BE2C (cell line): ENCODE data around the gene TTC23.
A peak's percentile ranks its signal among the peaks of the same experiment; 100 is the strongest.

Experiments used
- DNase-seq: peaks from one replicate; pipeline ENCODE4 v3.0.0-alpha.2; 2020
- H3K27me3 ChIP-seq: fragments of 250-450 bp; sonication (Bioruptor Pico); 2 replicates; pipeline ENCODE4 v1.5.1; 2020; ENCODE audit warnings: mild to moderate bottlenecking
- H3K36me3 ChIP-seq: fragments of 250-450 bp; sonication (Bioruptor Pico); 2 replicates; pipeline ENCODE4 v1.5.1; 2020; ENCODE audit warnings: mild to moderate bottlenecking
- H3K4me1 ChIP-seq: fragments of 250-450 bp; sonication (Bioruptor Pico); 2 replicates; pipeline ENCODE4 v1.5.1; 2020
- H3K4me3 ChIP-seq: 2 replicates; pipeline ENCODE4 v1.5.1; 2011; ENCODE audit warnings: low read depth, low read length
- H3K9me3 ChIP-seq: fragments of 250-450 bp; sonication (Bioruptor Pico); 2 replicates; pipeline ENCODE4 v1.5.1; 2020
- TF ChIP-seq, protein P1 (sequence below): IDR thresholded peaks from 2 replicates; pipeline ENCODE4 v1.5.1; 2012; ENCODE audit warnings: mild to moderate bottlenecking, low read depth, low read length

TTC23 gene

GRCh38 chr15:99253381-99254090 is 4.2 kb upstream of the TTC23 start:
- TF ChIP-seq, protein P1, sequence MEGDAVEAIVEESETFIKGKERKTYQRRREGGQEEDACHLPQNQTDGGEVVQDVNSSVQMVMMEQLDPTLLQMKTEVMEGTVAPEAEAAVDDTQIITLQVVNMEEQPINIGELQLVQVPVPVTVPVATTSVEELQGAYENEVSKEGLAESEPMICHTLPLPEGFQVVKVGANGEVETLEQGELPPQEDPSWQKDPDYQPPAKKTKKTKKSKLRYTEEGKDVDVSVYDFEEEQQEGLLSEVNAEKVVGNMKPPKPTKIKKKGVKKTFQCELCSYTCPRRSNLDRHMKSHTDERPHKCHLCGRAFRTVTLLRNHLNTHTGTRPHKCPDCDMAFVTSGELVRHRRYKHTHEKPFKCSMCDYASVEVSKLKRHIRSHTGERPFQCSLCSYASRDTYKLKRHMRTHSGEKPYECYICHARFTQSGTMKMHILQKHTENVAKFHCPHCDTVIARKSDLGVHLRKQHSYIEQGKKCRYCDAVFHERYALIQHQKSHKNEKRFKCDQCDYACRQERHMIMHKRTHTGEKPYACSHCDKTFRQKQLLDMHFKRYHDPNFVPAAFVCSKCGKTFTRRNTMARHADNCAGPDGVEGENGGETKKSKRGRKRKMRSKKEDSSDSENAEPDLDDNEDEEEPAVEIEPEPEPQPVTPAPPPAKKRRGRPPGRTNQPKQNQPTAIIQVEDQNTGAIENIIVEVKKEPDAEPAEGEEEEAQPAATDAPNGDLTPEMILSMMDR, result no peak
- Histone ChIP-seq H3K4me3 (no peak overlapping the region), H3K4me1 (no peaks in the 10 kb centered on the region; the same call in 1 of the 2 replicates), H3K27me3 (no peaks in the 10 kb centered on the region), H3K9me3 (no peaks in the 10 kb centered on the region), H3K36me3 (no peaks in the 10 kb centered on the region; the same call in 1 of the 2 replicates)
- no peak for DNase-seq

GRCh38 chr15:99252326-99252725 is 2.9 kb upstream of the TTC23 start:
- Histone ChIP-seq H3K4me1 (no peaks in the 10 kb centered on the region; the same call in 1 of the 2 replicates), H3K9me3 (no peaks in the 10 kb centered on the region), H3K27me3 (no peaks in the 10 kb centered on the region), H3K4me3 (peak overlapping the region; percentile 82), H3K36me3 (no peaks in the 10 kb centered on the region; the same call in 1 of the 2 replicates)
- TF ChIP-seq, protein P1, result no peak
- no peak for DNase-seq

DNA sequence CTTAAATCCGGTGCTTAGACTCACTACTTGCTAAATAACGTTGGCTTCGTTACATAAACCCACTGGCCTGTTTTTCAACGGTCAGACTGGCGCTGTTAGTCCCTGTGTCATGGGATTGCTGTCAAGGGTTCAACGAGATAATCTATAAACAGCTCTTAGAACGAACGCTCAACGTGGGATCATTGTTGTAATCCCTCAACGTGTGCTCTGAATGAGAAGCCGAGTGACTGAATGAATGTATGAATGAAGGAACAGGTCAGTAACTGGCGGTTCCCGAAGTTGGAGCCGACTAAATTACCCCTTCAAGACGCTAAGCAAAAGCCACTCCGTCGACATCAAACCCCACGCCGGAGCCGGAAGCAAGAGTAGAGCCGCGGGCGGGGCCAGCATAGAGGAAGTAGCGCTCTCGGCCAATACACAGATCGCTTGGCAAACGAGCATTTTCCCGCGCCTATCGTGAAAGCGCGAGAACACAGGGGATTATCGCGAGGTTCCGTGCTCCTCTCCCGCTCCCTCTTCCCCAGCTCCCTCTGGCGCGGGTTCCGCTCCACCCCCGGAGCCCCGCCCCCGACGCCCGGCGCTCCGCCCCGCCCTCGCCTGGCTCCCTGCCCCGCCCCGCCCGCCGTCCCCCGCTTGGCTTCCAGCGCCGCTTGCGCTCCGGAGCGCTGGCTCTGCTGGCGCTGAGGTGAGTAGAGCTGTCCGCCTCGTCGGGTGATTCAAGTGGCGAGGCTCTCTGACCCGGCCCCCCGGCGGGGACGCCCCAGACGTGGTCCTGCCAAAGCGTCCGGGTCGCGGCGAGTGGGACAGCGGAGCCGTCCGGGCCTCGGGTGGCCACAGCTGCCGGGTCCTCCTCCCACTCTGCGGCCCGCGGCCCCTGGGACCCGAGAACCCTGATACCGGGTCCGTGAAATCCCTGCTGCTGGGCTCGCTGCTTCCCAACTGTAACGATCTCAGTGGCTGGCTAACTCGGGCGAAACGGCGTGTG is 1.8 kb upstream of the TTC23 start, which contains the start of gene LRRC28:
Gene LRRC28, plus strand, starts transcription at position 625 of the 985 bp plus-strand sequence. CDS start 4,477 bp downstream, outside the sequence.
- TF ChIP-seq, protein P1, result no peak
- peak within 1 kb of the TSS; percentile 82 for H3K4me3 ChIP-seq
- H3K9me3 ChIP-seq, result no peaks in the 10 kb centered on the region
- H3K27me3 ChIP-seq, result no peaks in the 10 kb centered on the region
- no peaks in the 10 kb centered on the region; the same call in 1 of the 2 replicates for H3K4me1 ChIP-seq
- DNase-seq, result peak; percentile 97
- no peaks in the 10 kb centered on the region; the same call in 1 of the 2 replicates for H3K36me3 ChIP-seq

DNA sequence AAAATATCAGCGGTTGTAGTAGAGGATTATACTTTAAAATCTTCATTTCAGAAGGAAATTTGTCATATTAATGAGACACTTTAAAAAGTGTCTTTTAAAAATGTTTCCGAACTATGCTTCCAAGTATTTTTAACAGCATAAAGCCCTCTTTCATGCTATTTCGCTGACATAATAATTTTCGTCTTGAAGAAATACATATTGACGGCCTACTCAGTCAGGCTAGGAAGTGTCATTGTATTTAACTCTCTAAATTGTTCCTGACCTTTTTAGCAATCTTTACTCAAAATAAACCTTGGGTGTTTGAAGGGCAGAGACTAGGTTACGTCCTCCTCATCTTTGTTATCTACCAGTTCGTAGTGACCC is 1.1 kb upstream of the TTC23 start:
- TF ChIP-seq, protein P1, result no peak
- H3K27me3 ChIP-seq, result no peaks in the 10 kb centered on the region
- H3K4me1 ChIP-seq, result no peaks in the 10 kb centered on the region; the same call in 1 of the 2 replicates
- H3K4me3 ChIP-seq, result peak overlapping the region; percentile 71
- DNase-seq, result no peak
- H3K36me3 ChIP-seq, result no peaks in the 10 kb centered on the region; the same call in 1 of the 2 replicates
- H3K9me3 ChIP-seq, result no peaks in the 10 kb centered on the region

GRCh38 chr15:99250001-99250400 is 620 bp upstream of the TTC23 start:
- DNase-seq, result no peak
- H3K4me1 ChIP-seq, result no peaks in the 10 kb centered on the region; the same call in 1 of the 2 replicates
- H3K27me3 ChIP-seq, result no peaks in the 10 kb centered on the region
- TF ChIP-seq, protein P1, result no peak
- no peaks in the 10 kb centered on the region for H3K9me3 ChIP-seq
- no peaks in the 10 kb centered on the region; the same call in 1 of the 2 replicates for H3K36me3 ChIP-seq
- peak overlapping the region; percentile 71; the same call in 1 of the 2 replicates for H3K4me3 ChIP-seq
